IMR-90 (cell line): Measurements from ENCODE around the gene PCDHGB7. TPM values are rescaled to one million over a fixed set of nuclear protein-coding genes. Genes with fewer than 3 reads are reported as not detected.
"Not testable (repeated sequence)": the region's sequence is repeated elsewhere in the genome, so short reads cannot be mapped to it uniquely, and the experiment has no call there.

Experiments
- ATAC-seq: fragments of 200-7000 bp; cut with Tn5 transposase; 2 replicates; pipeline ENCODE4 v1.9.1; 2020; ENCODE audit warnings: low read depth, mild to moderate bottlenecking, moderate library complexity
- BruUV-seq: library from RNA; stranded (reverse); fragments of 400-500 nt; replicated peaks from 2 replicates; lab custom pipeline; 2021; lab: Mats Ljungman, UMichigan
- CTCF ChIA-PET: fragments of 300-600 bp; formaldehyde crosslinking; extraction: SDS; loops from one replicate; lab custom pipeline; 2021; ENCODE audit warnings: antibody characterized with exemption; lab: Yijun Ruan, JAX
- POLR2A ChIA-PET: fragments of 300-600 bp; sonication (Branson Sonifier 250); formaldehyde crosslinking; loops from one replicate; lab custom pipeline; 2022; ENCODE audit warnings: antibody characterized with exemption; ENCODE audit not compliant: unreplicated experiment; lab: Charles Lee
- DNase-seq: peaks from one replicate; pipeline ENCODE4 v3.0.0; 2013
- H2AFZ ChIP-seq: replicated peaks from 2 replicates; pipeline ENCODE3; 2013; ENCODE audit warnings: low read length, mild to moderate bottlenecking; ENCODE audit not compliant: poor library complexity
- H2AK5ac ChIP-seq: 2 replicates; pipeline ENCODE4 v1.6.1; 2013; ENCODE audit warnings: low read depth, low read length, inconsistent platforms
- H2AK9ac ChIP-seq: replicated peaks from 2 replicates; pipeline ENCODE3; 2013; ENCODE audit warnings: mild to moderate bottlenecking, low read depth, low read length, moderate library complexity; ENCODE audit not compliant: poor library complexity
- H2BK120ac ChIP-seq: 2 replicates; pipeline ENCODE4 v1.6.1; 2013; ENCODE audit warnings: low read depth, low read length, inconsistent platforms
- H2BK15ac ChIP-seq: 3 replicates; pipeline ENCODE4 v1.6.1; 2013; ENCODE audit warnings: low read depth, low read length, inconsistent platforms
- H2BK20ac ChIP-seq: 2 replicates; pipeline ENCODE4 v1.6.1; 2013; ENCODE audit warnings: low read depth, mild to moderate bottlenecking, inconsistent platforms, low read length, moderate library complexity
- H2BK5ac ChIP-seq: 2 replicates; pipeline ENCODE4 v1.6.1; 2013; ENCODE audit warnings: mild to moderate bottlenecking, low read depth, low read length, inconsistent platforms; ENCODE audit not compliant: poor library complexity, severe bottlenecking
- H3K14ac ChIP-seq: replicated peaks from 2 replicates; pipeline ENCODE4 v1.6.1; 2013; ENCODE audit warnings: low read depth, low read length, inconsistent platforms
- H3K18ac ChIP-seq: 2 replicates; pipeline ENCODE4 v1.6.1; 2013; ENCODE audit warnings: low read depth, low read length, control low read depth
- H3K23ac ChIP-seq: 2 replicates; pipeline ENCODE4 v1.6.1; 2013; ENCODE audit warnings: low read depth, low read length, inconsistent platforms
- H3K27ac ChIP-seq: 2 replicates; pipeline ENCODE4 v1.5.1; 2013; ENCODE audit warnings: mild to moderate bottlenecking, control low read depth, low read length; ENCODE audit not compliant: insufficient read depth
- H3K27me3 ChIP-seq: 2 replicates; pipeline ENCODE4 v1.6.1; 2013; ENCODE audit warnings: low read length; ENCODE audit not compliant: control insufficient read depth, insufficient read depth
- H3K36me3 ChIP-seq: 2 replicates; pipeline ENCODE4 v1.6.1; 2013; ENCODE audit warnings: low read length, mixed read lengths; ENCODE audit not compliant: control insufficient read depth, insufficient read depth
- H3K4ac ChIP-seq: 2 replicates; pipeline ENCODE4 v1.6.1; 2013; ENCODE audit warnings: low read depth, low read length, inconsistent platforms
- H3K4me1 ChIP-seq: 2 replicates; pipeline ENCODE4 v1.6.1; 2013; ENCODE audit warnings: low read length, mixed read lengths; ENCODE audit not compliant: control insufficient read depth, insufficient read depth
- H3K4me2 ChIP-seq: 2 replicates; pipeline ENCODE4 v1.6.1; 2013; ENCODE audit warnings: low read depth, mild to moderate bottlenecking, control low read depth, low read length, moderate library complexity
- H3K4me3 ChIP-seq: 2 replicates; pipeline ENCODE4 v1.5.1; 2013; ENCODE audit warnings: low read depth, mild to moderate bottlenecking, control low read depth, low read length, moderate library complexity; ENCODE audit not compliant: insufficient read depth
- H3K56ac ChIP-seq: 2 replicates; pipeline ENCODE4 v1.6.1; 2013; ENCODE audit warnings: low read length, inconsistent platforms; ENCODE audit not compliant: insufficient read depth; ENCODE audit errors: extremely low read depth
- H3K79me1 ChIP-seq, 2 experiments: 2 replicates each; pipeline ENCODE4 v1.6.1; 2013; ENCODE audit warnings: low read length in 2 of 2, inconsistent platforms in 1 of 2, low read depth in 1 of 2
- H3K9ac ChIP-seq: 2 replicates; pipeline ENCODE4 v1.6.1; 2013; ENCODE audit warnings: low read depth, low read length, control low read depth
- H3K9me1 ChIP-seq: 2 replicates; pipeline ENCODE4 v1.6.1; 2013; ENCODE audit warnings: low read length, inconsistent platforms; ENCODE audit not compliant: insufficient read depth
- H3K9me3 ChIP-seq: 2 replicates; pipeline ENCODE4 v1.6.1; 2013; ENCODE audit warnings: low read length; ENCODE audit not compliant: control insufficient read depth, insufficient read depth
- H4K20me1 ChIP-seq: 2 replicates; pipeline ENCODE4 v1.6.1; 2013; ENCODE audit warnings: low read length, inconsistent platforms; ENCODE audit not compliant: insufficient read depth
- H4K5ac ChIP-seq: 2 replicates; pipeline ENCODE4 v1.6.1; 2013; ENCODE audit warnings: mild to moderate bottlenecking, low read depth, low read length, control low read depth
- H4K8ac ChIP-seq, 2 experiments: 2 replicates each; pipeline ENCODE4 v1.6.1; 2013; ENCODE audit warnings: low read depth in 2 of 2, low read length in 2 of 2, control low read depth in 1 of 2, inconsistent platforms in 1 of 2
- H4K91ac ChIP-seq: 2 replicates; pipeline ENCODE4 v1.6.1; 2013; ENCODE audit warnings: low read depth, low read length, inconsistent platforms; ENCODE audit not compliant: insufficient read depth
- WGBS, 2 experiments: methylation state at CpG; one replicate each; pipeline versions ENCODE4 v1.1.5 to v1.1.7; 2013; ENCODE audit warnings: missing lambda C conversion rate in 2 of 2; ENCODE audit not compliant: insufficient read length in 1 of 2; ENCODE audit errors: extremely low coverage in 2 of 2; 5-methylcytosine and 5-hydroxymethylcytosine counted together
- dilution Hi-C: fragments of 300-500 bp; cut with HindIII; formaldehyde crosslinking; loops from one replicate; pipeline ENCODE4 v1.14.3; 2018; ENCODE audit warnings: low sequenced_read_pairs; ENCODE audit not compliant: unreplicated experiment
- in situ Hi-C: fragments of 300-500 bp; cut with MboI; formaldehyde crosslinking; loops from 3 replicates; pipeline ENCODE4 v1.14.3; 2019; ENCODE audit warnings: low sequenced_read_pairs, inconsistent platforms, mixed read lengths
- intact Hi-C: fragments of 100-400 bp; cut with micrococcal nuclease; formaldehyde crosslinking; loops from 2 replicates; pipeline ENCODE4 v1.10.0; 2022
- polyA plus RNA-seq, 3 experiments: library from polyadenylated mRNA; depleted of rRNA; stranded (reverse); fragments of >200 nt; gene quantifications; 2 replicates each; pipeline ENCODE4 v1.2.3, GENCODE V29; 2012; ENCODE audit warnings: low replicate concordance in 1 of 3
- total RNA-seq: library from RNA; depleted of rRNA; stranded (reverse); fragments of >200 nt; gene quantifications from 2 replicates; pipeline ENCODE4 v1.2.3, GENCODE V29; 2012

Gene PCDHGB7
- total and polyA plus RNA-seq, 2 of the 4 experiments (the other 2 are of a cell fraction), result 6.3 to 8.1 TPM

- H3K27ac ChIP-seq, H3K27me3 ChIP-seq, H2AK5ac ChIP-seq, H3K56ac ChIP-seq, H3K4me2 ChIP-seq, ATAC-seq, H2BK5ac ChIP-seq, CTCF ChIA-PET, H3K9ac ChIP-seq, H4K91ac ChIP-seq, H2BK15ac ChIP-seq, H3K4ac ChIP-seq, H2BK20ac ChIP-seq, BruUV-seq, H3K4me3 ChIP-seq, POLR2A ChIA-PET, DNase-seq, H3K9me1 ChIP-seq, H3K23ac ChIP-seq, H3K14ac ChIP-seq, H2AFZ ChIP-seq, H4K20me1 ChIP-seq, H4K8ac ChIP-seq, dilution Hi-C loops, H2AK9ac ChIP-seq, H2BK120ac ChIP-seq, H4K5ac ChIP-seq, H3K18ac ChIP-seq, H3K4me1 ChIP-seq: not testable (repeated sequence)
- Histone ChIP-seq H3K36me3 (peaks cover 17% of the 10 kb centered on the region), H3K9me3 (peaks cover 48% of the 10 kb centered on the region), H3K79me1 (peaks cover 11 to 16% of the 10 kb centered on the region in 2 experiments)
- 57% methylated on average over 8 of the region's 24 CpGs; no CpG with 5 or more reads in 1 of the 2 experiments for WGBS, 2 experiments
- in situ Hi-C loops, result loop anchor here (5.0 kb wide), 1 partner anchor 147 kb away; no protein-coding TSS in a partner anchor
- intact Hi-C loops, result loop anchor here (5.0 kb wide), 1 partner anchor 62 kb away; the partner anchor contains the start of gene PCDHGC3
Measured at GRCh38 chr5:141415275-141415618, 2.2 kb upstream of the PCDHGB7 start.
